Skin of body (tissue), 2 donors: ENCODE results near the gene ASB6. TPM values are rescaled to one million over a fixed set of nuclear protein-coding genes. Genes with fewer than 3 reads are reported as not detected.

Source experiments
- DNase-seq: peaks from one replicate; lab custom pipeline; 2025; lab: John Stamatoyannopoulos, UW
- total RNA-seq: library from RNA; depleted of rRNA; stranded (reverse); fragments of >200 nt; gene quantifications from one replicate; pipeline ENCODE4 v1.2.3, GENCODE V29; 2014

ASB6 gene
- total RNA-seq, 1 donor from 2014 or later, result 8.3 TPM

DNA sequence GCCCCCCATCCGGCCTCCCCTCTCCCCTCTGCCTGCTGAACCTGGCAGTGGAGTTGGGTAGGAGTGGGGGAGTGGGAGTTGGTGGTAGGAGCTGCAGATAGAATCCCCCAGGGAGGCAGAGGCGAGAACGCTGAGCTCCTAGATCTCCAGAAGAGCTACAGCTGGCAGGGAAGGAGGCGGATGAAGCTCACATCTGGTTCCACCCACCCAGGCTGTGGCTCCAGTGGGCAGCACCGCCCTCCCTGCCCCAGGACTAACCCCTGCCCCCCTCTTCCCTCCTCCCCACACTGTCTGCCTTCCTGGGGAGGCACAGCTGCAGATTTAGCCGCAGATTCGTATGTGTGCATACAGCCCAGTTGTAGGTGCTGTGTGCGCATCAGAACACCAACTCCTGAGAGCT lies 55.3 kb downstream of the ASB6 start:
- no peak for DNase-seq

DNA sequence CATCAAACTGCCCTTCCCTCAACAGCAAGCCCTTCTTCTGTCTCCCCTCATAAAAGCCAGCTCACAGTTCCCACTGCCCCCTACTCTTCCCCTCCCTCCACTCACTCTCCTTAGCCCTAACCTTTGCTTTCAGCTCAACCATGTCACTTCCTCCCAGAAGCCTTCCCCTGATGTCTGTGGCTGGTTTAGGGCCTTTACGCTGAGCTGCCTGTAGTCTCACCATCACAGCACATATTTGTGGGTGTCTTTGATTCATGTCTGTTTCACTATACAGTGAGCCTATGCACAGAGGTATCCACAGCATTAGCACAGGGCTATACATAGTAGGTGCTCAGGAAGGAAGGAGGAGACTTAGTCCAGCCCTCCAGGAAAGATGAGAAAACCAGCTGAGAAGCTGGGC lies 55.7 kb downstream of the ASB6 start:
- no peak for DNase-seq

DNA sequence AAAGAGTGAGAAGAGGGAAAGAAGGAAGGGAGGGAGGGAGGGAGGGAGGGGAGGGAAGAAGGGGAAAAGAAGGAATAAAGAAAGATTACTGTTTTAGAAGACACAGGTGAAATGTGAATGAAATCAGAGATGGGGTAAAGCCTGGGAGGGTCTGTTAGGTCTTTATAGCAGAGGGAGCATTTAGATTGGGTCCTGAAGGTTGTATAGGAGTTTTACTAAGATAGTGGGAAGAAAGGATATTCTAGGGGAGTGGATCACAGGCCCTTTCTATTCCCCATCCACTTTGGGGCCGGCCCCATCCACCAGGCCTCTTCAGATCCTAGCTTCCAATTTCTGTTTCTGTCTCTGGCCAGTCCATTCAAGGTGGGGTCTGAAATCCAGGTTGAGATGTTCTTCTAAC lies 56.6 kb downstream of the ASB6 start:
- no peak for DNase-seq

Other genes with a start within 250 kb of the ASB6 start
- not detected for gene C9orf50, start 21.1 kb downstream of the ASB6 start, total RNA-seq
- gene NTMT1, start 16.0 kb downstream of the ASB6 start, total RNA-seq, result 13.0 TPM
- 9.4 TPM for gene PRRX2, start 23.5 kb upstream of the ASB6 start, total RNA-seq
- 9.1 TPM for gene PTGES, start 110.9 kb upstream of the ASB6 start, total RNA-seq
- 16.1 TPM for gene TOR1B, start 161.0 kb upstream of the ASB6 start, total RNA-seq
- gene TOR1A, start 182.0 kb upstream of the ASB6 start, total RNA-seq, result 15.5 TPM
- 38.4 TPM for gene C9orf78, start 193.1 kb upstream of the ASB6 start, total RNA-seq
- gene USP20, start 193.3 kb upstream of the ASB6 start, total RNA-seq, result 8.1 TPM